A549 (cell line): ENCODE results near the gene ADD1. TPM values are rescaled to one million over a fixed set of nuclear protein-coding genes. Genes with fewer than 3 reads are reported as not detected.

ENCODE experiments used
- ATAC-seq, 2 experiments: fragments of 200-7000 bp in 1 of 2; fragments of >200 bp in 1 of 2; cut with Nextera tagmentation in 1 of 2; cut with Tn5 transposase in 1 of 2; 3 replicates each; pipeline versions ENCODE4 v1.8.0 to v1.9.1; 2018 to 2020; ENCODE audit warnings: mild to moderate bottlenecking in 1 of 2, moderate library complexity in 1 of 2
- CTCF ChIA-PET: fragments of 300-600 bp; sonication (Branson Sonifier 250); formaldehyde crosslinking; extraction: SDS; loops from one replicate; lab custom pipeline; 2021; ENCODE audit warnings: antibody characterized with exemption, inconsistent platforms; lab: Yijun Ruan, JAX
- POLR2A ChIA-PET: fragments of 350-600 bp; formaldehyde crosslinking; extraction: SDS; loops from one replicate; lab custom pipeline; 2021; ENCODE audit warnings: antibody characterized with exemption, inconsistent platforms; lab: Yijun Ruan, JAX
- DNase-seq, 2 experiments: peaks; one replicate each; pipeline versions ENCODE4 v3.0.0 to v3.0.0-alpha.2; 2011 to 2016; ENCODE audit warnings: low read depth in 1 of 2, low spot score in 1 of 2
- FAIRE-seq: peaks from 2 replicates; lab custom pipeline; 2011; peaks lifted over from hg19 to GRCh38; lab: Jason Lieb, UNC
- H3K27ac ChIP-seq, 2 experiments: fragments of >200 bp; sonication (Bioruptor Twin); formaldehyde crosslinking; 3 replicates each; pipeline ENCODE4 v1.5.1; 2016 to 2017
- H3K4me1 ChIP-seq: fragments of >200 bp; sonication (Bioruptor Twin); formaldehyde crosslinking; 3 replicates; pipeline ENCODE4 v1.6.1; 2016
- H3K4me2 ChIP-seq: fragments of >200 bp; sonication (Bioruptor Twin); formaldehyde crosslinking; 3 replicates; pipeline ENCODE4 v1.6.1; 2016
- H3K4me3 ChIP-seq: fragments of >200 bp; sonication (Bioruptor Twin); formaldehyde crosslinking; 3 replicates; pipeline ENCODE4 v1.5.1; 2016
- H3K9me3 ChIP-seq: fragments of >200 bp; sonication (Bioruptor Twin); formaldehyde crosslinking; 3 replicates; pipeline ENCODE4 v1.6.1; 2016
- BHLHE40 ChIP-seq: IDR thresholded peaks from 2 replicates; pipeline ENCODE4 v1.6.1; 2012; ENCODE audit warnings: low read depth, low read length, inconsistent platforms
- CEBPB ChIP-seq, 2 experiments: fragments of >200 bp in 1 of 2; sonication (Bioruptor Twin) in 1 of 2; formaldehyde crosslinking in 1 of 2; IDR thresholded peaks; 2 replicates each; pipeline ENCODE4 v1.6.1; 2012 to 2016
- CHD4 ChIP-seq: fragments of 200-600 bp; sonication (generic); IDR thresholded peaks from 2 replicates; pipeline ENCODE4 v1.6.1; 2016; ENCODE audit warnings: antibody characterized with exemption, mild to moderate bottlenecking, borderline replicate concordance
- EHMT2 ChIP-seq: fragments of 200-600 bp; sonication (generic); IDR thresholded peaks from 2 replicates; pipeline ENCODE4 v1.6.1; 2016; ENCODE audit warnings: antibody characterized with exemption, low read depth, mild to moderate bottlenecking, moderate library complexity
- EP300 ChIP-seq, 2 experiments: fragments of >200 bp; sonication (Bioruptor Twin); formaldehyde crosslinking; IDR thresholded peaks; 2 replicates in 1 of 2; 3 replicates in 1 of 2; pipeline ENCODE4 v1.6.1; 2016 to 2017
- FOSL2 ChIP-seq, 2 experiments: fragments of 450-650 bp in 1 of 2; fragments of >200 bp in 1 of 2; sonication (Bioruptor Twin) in 1 of 2; formaldehyde crosslinking; IDR thresholded peaks; 2 replicates each; pipeline versions ENCODE4 v1.5.0 to v1.6.1; 2016 to 2020; ENCODE audit warnings: mild to moderate bottlenecking in 1 of 2, moderate library complexity in 1 of 2
- FOXS1 ChIP-seq: fragments of 250-450 bp; sonication (Bioruptor Pico); IDR thresholded peaks from 2 replicates; pipeline ENCODE4 v1.5.0; 2020; ENCODE audit warnings: mild to moderate bottlenecking, moderate library complexity
- GATA3 ChIP-seq: IDR thresholded peaks from 2 replicates; pipeline ENCODE4 v1.6.1; 2012; ENCODE audit warnings: borderline replicate concordance
- HOXB13 ChIP-seq: fragments of 250-450 bp; sonication (Bioruptor Pico); IDR thresholded peaks from 2 replicates; pipeline ENCODE4 v1.5.0; 2020; ENCODE audit warnings: low read depth, mild to moderate bottlenecking, moderate library complexity
- KDM5A ChIP-seq: fragments of 200-600 bp; sonication (generic); IDR thresholded peaks from 2 replicates; pipeline ENCODE4 v1.6.1; 2016; ENCODE audit warnings: antibody characterized with exemption, mild to moderate bottlenecking
- MAZ ChIP-seq: fragments of 150-350 bp; IDR thresholded peaks from 2 replicates; pipeline ENCODE4 v1.6.1; 2014; ENCODE audit warnings: antibody characterized with exemption, low read depth, low read length, borderline replicate concordance
- MYC ChIP-seq: IDR thresholded peaks from 2 replicates; pipeline ENCODE4 v1.6.1; 2012; ENCODE audit warnings: mild to moderate bottlenecking, inconsistent platforms, low read length, improper control_type of control experiment, borderline replicate concordance
- POLR2A ChIP-seq: IDR thresholded peaks from 2 replicates; pipeline ENCODE4 v1.6.1; 2012; ENCODE audit warnings: mild to moderate bottlenecking, low read length
- RFX5 ChIP-seq: fragments of 450-650 bp; IDR thresholded peaks from 2 replicates; pipeline ENCODE4 v1.7.1; 2014; ENCODE audit warnings: antibody characterized with exemption, mild to moderate bottlenecking, moderate library complexity
- SMC3 ChIP-seq: fragments of >200 bp; sonication (Bioruptor Twin); formaldehyde crosslinking; IDR thresholded peaks from 3 replicates; pipeline ENCODE4 v1.6.1; 2018; ENCODE audit warnings: inconsistent platforms
- USF2 ChIP-seq: fragments of 450-650 bp; IDR thresholded peaks from 2 replicates; pipeline ENCODE4 v1.6.1; 2014; ENCODE audit warnings: antibody characterized with exemption
- WGBS: methylation state at CpG from one replicate; pipeline ENCODE4 v1.1.6; 2017; ENCODE audit errors: missing lambda C conversion rate; 5-methylcytosine and 5-hydroxymethylcytosine counted together
- polyA plus RNA-seq, 4 experiments: library from polyadenylated mRNA; depleted of rRNA in 3 of 4; stranded (reverse); fragments of >200 nt; fragmentation: RNase III in 1 of 4; extraction: RNeasy Plus Mini Kit Qiagen cat#74134 plus additional on column Dnase treatment in 1 of 4; gene quantifications; 2 replicates in 3 of 4; 3 replicates in 1 of 4; pipeline ENCODE4 v1.2.3, GENCODE V29; 2011 to 2017
- TF ChIP-seq, protein P1 (sequence below): fragments of 250-450 bp; sonication (Bioruptor Pico); IDR thresholded peaks from 2 replicates; pipeline ENCODE4 v1.5.0; 2020; ENCODE audit warnings: low read depth, mild to moderate bottlenecking, moderate library complexity
- TF ChIP-seq, protein P2 (sequence below): IDR thresholded peaks from 2 replicates; pipeline ENCODE4 v1.6.1; 2012; ENCODE audit warnings: low read depth, borderline replicate concordance
- TF ChIP-seq, protein P3 (sequence below): fragments of 150-350 bp; IDR thresholded peaks from 2 replicates; pipeline ENCODE4 v1.6.1; 2014; ENCODE audit warnings: low read depth, mild to moderate bottlenecking, low read length

Gene ADD1
- polyA plus RNA-seq, 2 of the 4 experiments (the other 2 are of a cell fraction) = 59.7 to 60.3 TPM

DNA sequence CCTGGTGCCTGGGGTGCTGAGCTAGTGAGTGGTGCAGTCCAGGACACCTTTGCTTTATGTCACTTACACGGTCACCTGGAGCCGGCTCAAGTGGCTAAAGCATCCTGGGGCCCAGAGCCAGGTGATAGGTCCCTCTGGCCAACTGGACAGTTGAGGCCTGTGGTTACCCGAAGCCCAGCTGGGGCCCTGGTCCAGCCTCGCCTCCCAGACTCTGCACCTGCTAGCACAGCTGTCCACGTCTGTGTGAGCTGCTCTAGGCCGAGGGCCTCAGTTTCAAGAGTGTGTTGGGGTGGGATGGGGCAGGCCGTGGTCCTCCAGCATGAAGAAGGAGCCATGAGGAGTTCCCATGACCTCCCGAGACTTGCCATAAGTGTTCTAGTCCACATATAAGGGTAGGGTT, 7.7 kb upstream of the ADD1 start:
- WGBS = 91% methylated on average over 7 of the region's 8 CpGs
- no peak overlapping the region for H3K4me3 ChIP-seq
- no peak for ATAC-seq
- TF ChIP-seq MYC (no peak), CHD4 (no peak), BHLHE40 (no peak), EHMT2 (no peak), HOXB13 (CRISPR knock-in tag) (no peak), FOXS1 (CRISPR knock-in tag) (no peak), EP300 (IDR thresholded peaks at IDR 0.05) (no peak), USF2 (no peak), MAZ (no peak), POLR2A (no peak), CEBPB (IDR thresholded peaks at IDR 0.05) (no peak), GATA3 (no peak), FOSL2 (IDR thresholded peaks at IDR 0.05) (no peak), FOSL2 (CRISPR knock-in tag; IDR thresholded peaks at IDR 0.05) (no peak), KDM5A (no peak), RFX5 (no peak)
- TF ChIP-seq, protein P1, sequence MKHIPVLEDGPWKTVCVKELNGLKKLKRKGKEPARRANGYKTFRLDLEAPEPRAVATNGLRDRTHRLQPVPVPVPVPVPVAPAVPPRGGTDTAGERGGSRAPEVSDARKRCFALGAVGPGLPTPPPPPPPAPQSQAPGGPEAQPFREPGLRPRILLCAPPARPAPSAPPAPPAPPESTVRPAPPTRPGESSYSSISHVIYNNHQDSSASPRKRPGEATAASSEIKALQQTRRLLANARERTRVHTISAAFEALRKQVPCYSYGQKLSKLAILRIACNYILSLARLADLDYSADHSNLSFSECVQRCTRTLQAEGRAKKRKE (CRISPR knock-in tag) = no peak
- TF ChIP-seq, protein P2, sequence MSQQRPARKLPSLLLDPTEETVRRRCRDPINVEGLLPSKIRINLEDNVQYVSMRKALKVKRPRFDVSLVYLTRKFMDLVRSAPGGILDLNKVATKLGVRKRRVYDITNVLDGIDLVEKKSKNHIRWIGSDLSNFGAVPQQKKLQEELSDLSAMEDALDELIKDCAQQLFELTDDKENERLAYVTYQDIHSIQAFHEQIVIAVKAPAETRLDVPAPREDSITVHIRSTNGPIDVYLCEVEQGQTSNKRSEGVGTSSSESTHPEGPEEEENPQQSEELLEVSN = no peak
- ChIA-PET POLR2A (no interaction called here), CTCF (no interaction called here)
- no peak for FAIRE-seq
- no peak for DNase-seq
- H3K27ac ChIP-seq = no peak overlapping the region
- no peaks in the 10 kb centered on the region for H3K9me3 ChIP-seq
- H3K4me2 ChIP-seq = no peak overlapping the region
- no peaks in the 10 kb centered on the region for H3K4me1 ChIP-seq

DNA sequence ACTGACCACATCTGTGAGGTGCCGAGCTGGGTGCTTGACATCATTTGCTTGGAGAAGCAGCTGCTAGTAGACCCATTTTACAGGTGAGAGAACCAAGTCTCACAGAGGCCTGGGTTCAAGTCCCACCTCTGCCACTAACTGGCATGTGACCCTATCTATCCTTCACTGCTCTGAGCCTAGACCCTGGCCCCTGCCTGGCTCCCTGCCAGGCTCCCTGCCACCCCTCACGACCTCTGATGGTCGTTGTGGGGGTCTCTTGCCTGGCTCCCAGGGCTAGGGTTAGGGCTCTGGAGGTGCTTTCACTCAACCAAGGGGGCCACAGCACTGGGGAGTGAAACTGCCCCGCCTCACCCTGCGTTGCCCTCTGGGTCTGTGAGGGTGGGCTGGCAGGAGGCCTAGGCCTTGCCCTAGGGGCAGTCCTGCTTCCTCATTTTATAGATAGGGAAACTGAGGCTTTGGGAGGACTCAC, 7.2 kb upstream of the ADD1 start:
- FAIRE-seq = no peak
- DNase-seq = no peak
- no peaks in the 10 kb centered on the region for H3K9me3 ChIP-seq
- 100% methylated on average over 1 of the region's 5 CpGs for WGBS
- TF ChIP-seq, protein P3, sequence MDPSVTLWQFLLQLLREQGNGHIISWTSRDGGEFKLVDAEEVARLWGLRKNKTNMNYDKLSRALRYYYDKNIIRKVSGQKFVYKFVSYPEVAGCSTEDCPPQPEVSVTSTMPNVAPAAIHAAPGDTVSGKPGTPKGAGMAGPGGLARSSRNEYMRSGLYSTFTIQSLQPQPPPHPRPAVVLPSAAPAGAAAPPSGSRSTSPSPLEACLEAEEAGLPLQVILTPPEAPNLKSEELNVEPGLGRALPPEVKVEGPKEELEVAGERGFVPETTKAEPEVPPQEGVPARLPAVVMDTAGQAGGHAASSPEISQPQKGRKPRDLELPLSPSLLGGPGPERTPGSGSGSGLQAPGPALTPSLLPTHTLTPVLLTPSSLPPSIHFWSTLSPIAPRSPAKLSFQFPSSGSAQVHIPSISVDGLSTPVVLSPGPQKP = no peak
- no peak for TF ChIP-seq CHD4
- POLR2A ChIA-PET = no interaction called here
- no peak for ATAC-seq
- H3K4me3 ChIP-seq = no peak overlapping the region
- H3K4me1 ChIP-seq = no peaks in the 10 kb centered on the region
- no peak overlapping the region for H3K4me2 ChIP-seq
- CTCF ChIA-PET = no interaction called here
- no peak overlapping the region for H3K27ac ChIP-seq

DNA sequence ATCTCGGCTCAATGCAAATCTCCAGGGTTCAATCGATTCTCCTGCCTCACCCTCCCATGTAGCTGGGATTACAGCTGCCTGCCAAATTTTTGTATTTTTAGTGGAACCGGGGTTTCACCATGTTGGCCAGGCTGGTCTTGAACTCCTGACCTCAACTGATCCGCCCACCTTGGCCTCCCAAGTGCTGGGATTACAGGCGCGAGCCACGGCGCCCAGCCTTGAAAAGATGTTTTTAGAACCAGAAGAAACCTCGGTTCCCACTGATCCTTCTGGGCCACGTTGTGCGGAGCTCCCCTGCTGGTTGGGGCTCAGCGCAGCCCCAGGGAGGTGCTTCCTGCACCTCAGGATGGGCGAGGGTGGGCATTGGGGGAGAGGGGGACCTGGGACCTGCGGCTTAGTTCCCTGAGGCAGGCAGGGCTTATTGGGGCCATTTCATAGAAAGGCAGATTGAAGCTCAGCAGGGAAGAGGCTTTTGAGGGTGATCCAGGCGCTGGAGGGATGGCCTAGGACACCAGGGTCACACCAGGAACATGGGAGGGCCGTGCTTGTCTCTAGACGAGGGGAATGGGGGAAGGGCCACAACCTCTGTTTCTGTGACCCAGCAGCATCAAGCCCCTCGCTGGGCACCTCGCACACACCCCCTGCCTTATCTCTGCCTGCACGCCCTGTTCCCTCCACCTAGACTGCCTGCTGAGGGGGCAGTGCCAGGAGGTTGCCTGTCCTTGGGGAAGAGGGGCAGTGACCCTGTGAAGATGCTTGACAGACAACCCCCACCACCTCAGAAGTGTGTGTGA, 6.3 kb upstream of the ADD1 start:
- DNase-seq (no peak), ATAC-seq (no peak), FAIRE-seq (no peak)
- TF ChIP-seq SMC3 = no peak
- Histone ChIP-seq H3K9me3 (no peaks in the 10 kb centered on the region), H3K4me3 (no peak overlapping the region), H3K4me2 (no peak overlapping the region), H3K27ac (no peak overlapping the region), H3K4me1 (no peaks in the 10 kb centered on the region)
- ChIA-PET CTCF (no interaction called here), POLR2A (no interaction called here)
- 78% methylated on average over 14 of the region's 20 CpGs for WGBS
